ENCODE results near the gene PEA15. TPM values are rescaled to one million over a fixed set of nuclear protein-coding genes. Genes with fewer than 3 reads are reported as not detected.

The PEA15 gene
- total RNA-seq, 2 experiments from 2014 or later, result 22.3 to 30.5 TPM

DNA sequence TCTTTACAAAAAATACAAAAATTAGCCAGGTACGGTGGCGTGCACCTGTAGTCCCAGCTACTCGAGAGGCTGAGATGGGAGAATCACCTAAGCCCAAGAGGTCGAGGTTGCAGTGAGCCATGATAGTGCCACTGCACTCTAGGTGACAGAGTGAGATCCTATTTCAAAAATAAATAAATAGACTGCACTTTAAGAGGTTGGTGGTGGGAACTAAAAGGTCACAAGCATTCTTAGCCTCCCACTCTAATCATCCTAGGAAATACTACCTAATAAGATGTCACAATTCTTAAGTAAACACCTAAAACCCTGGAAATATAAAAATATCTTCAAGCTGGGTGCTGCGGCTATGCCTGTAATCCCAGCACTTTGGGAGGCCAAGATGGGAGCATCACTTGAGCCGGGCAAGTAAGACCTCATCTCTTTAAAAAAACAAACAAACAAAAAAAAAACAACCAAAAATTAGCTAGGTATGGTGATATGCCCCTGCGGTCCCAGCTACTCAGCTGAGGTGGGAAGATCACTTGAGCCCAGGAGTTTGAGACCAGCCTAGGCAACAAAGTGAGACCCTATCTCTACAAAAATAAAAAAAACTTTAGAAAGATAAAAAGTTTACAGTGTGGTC lies 53.1 kb downstream of the PEA15 start:
- no peak for DNase-seq (ENCODE audit: low spot score)
- Histone ChIP-seq H3K79me2 (ENCODE audit: insufficient read depth, low read depth, low read length) (peaks cover 30% of the 10 kb centered on the region), H3K4me1 (ENCODE audit: insufficient read depth, low read length, poor library complexity, severe bottlenecking) (peaks cover 21% of the 10 kb centered on the region), H3K27ac (ENCODE audit: low read depth, low read length, poor library complexity, severe bottlenecking) (no peak overlapping the region), H4K20me1 (ENCODE audit: insufficient read depth, low read length) (peaks cover 5% of the 10 kb centered on the region; the same call in 1 of the 2 replicates), H3K36me3 (ENCODE audit: insufficient read depth, low read length) (peaks cover 32% of the 10 kb centered on the region), H3K4me3 (ENCODE audit: low read depth, low read length, poor library complexity, severe bottlenecking) (no peak overlapping the region), H3K9me3 (ENCODE audit: low read length) (no peaks in the 10 kb centered on the region), H3K9me2 (ENCODE audit: insufficient read depth, low read length) (no peaks in the 10 kb centered on the region), H3K4me2 (ENCODE audit: low read length) (no peak overlapping the region), H2AFZ (ENCODE audit: low read length) (no peak overlapping the region)
- TF ChIP-seq CTCF (conservative IDR thresholded peaks at IDR 0.05; ENCODE audit: low read length) (no peak), EZH2phosphoT487 (IDR thresholded peaks at IDR 0.05; ENCODE audit: borderline replicate concordance, low read depth, low read length) (no peak)
- intact Hi-C loops (cut with micrococcal nuclease; ENCODE audit: unreplicated experiment), result no loop called here
- BruUV-seq (replicated peaks), result no TSS peak
- CTCF ChIA-PET (ENCODE audit: unreplicated experiment), result interaction anchor here (0.6 kb wide), 1 partner anchor 57 kb away, joined by 3 read pairs; no protein-coding TSS in a partner anchor
- POLR2A ChIA-PET, result interaction anchor here (1.5 to 3.2 kb wide), 2 partner anchors 10 to 14 kb away, joined by 4 to 12 read pairs; no protein-coding TSS in a partner anchor

- BruUV-seq (replicated peaks), result no TSS peak
Measured at GRCh38 chr1:160260406-160261382, 55.5 kb downstream of the PEA15 start.

More at GRCh38 chr1:160260406-160261382, 55.5 kb downstream of the PEA15 start:
- TF ChIP-seq EZH2phosphoT487 (IDR thresholded peaks at IDR 0.05; ENCODE audit: borderline replicate concordance, low read depth, low read length), result no peak
- no peak for TF ChIP-seq CTCF (conservative IDR thresholded peaks at IDR 0.05; ENCODE audit: low read length)
- Histone ChIP-seq H2AFZ (ENCODE audit: low read length) (no peak overlapping the region), H3K4me1 (ENCODE audit: insufficient read depth, low read length, poor library complexity, severe bottlenecking) (peaks cover 21% of the 10 kb centered on the region), H3K27ac (ENCODE audit: low read depth, low read length, poor library complexity, severe bottlenecking) (no peak overlapping the region), H4K20me1 (ENCODE audit: insufficient read depth, low read length) (peaks cover 5% of the 10 kb centered on the region; the same call in 1 of the 2 replicates), H3K4me2 (ENCODE audit: low read length) (peak overlapping the region; percentile 88), H3K9me3 (ENCODE audit: low read length) (no peaks in the 10 kb centered on the region), H3K9me2 (ENCODE audit: insufficient read depth, low read length) (no peaks in the 10 kb centered on the region), H3K4me3 (ENCODE audit: low read depth, low read length, poor library complexity, severe bottlenecking) (peak overlapping the region; percentile 88), H3K79me2 (ENCODE audit: insufficient read depth, low read depth, low read length) (peaks cover 30% of the 10 kb centered on the region), H3K36me3 (ENCODE audit: insufficient read depth, low read length) (peaks cover 19% of the 10 kb centered on the region)
- ChIA-PET CTCF (ENCODE audit: unreplicated experiment) (interaction anchor here (0.6 to 1.3 kb wide), 4 partner anchors 9 to 337 kb away, joined by 3 to 4 read pairs (median 4); no protein-coding TSS in a partner anchor), POLR2A (interaction anchor here (0.6 to 3.2 kb wide), 8 partner anchors 8 to 360 kb away, joined by 3 to 14 read pairs (median 7); partner anchors contain the start of gene PEX19)
- no peak for DNase-seq (ENCODE audit: low spot score)
- intact Hi-C loops (cut with micrococcal nuclease; ENCODE audit: unreplicated experiment), result no loop called here
